Upper lobe of left lung (tissue), 4 donors: Measurements from ENCODE around the gene DAD1.

ENCODE experiments used
- CTCF ChIP-seq, 6 experiments: fragments of 450-650 bp in 4 of 6; fragments of 200-600 bp in 2 of 6; sonication (generic) in 2 of 6; IDR thresholded peaks; one replicate each; pipeline ENCODE4 v1.5.1; 2016 to 2019; ENCODE audit warnings: antibody characterized with exemption in 6 of 6
- EP300 ChIP-seq, 4 donors: sonication (generic); formaldehyde crosslinking; IDR thresholded peaks; one replicate each; pipeline ENCODE4 v1.5.1; 2017; ENCODE audit warnings: antibody characterized with exemption in 4 of 4, control low read depth in 2 of 4
- POLR2A ChIP-seq, 4 donors: fragments of 450-650 bp; IDR thresholded peaks; one replicate each; pipeline ENCODE4 v1.5.1; 2016 to 2017; ENCODE audit warnings: antibody characterized with exemption in 4 of 4, mild to moderate bottlenecking in 2 of 4
- POLR2AphosphoS5 ChIP-seq, 2 donors: sonication (generic); formaldehyde crosslinking; IDR thresholded peaks; one replicate each; pipeline ENCODE4 v1.5.1; 2017; ENCODE audit warnings: antibody characterized with exemption in 2 of 2

DNA sequence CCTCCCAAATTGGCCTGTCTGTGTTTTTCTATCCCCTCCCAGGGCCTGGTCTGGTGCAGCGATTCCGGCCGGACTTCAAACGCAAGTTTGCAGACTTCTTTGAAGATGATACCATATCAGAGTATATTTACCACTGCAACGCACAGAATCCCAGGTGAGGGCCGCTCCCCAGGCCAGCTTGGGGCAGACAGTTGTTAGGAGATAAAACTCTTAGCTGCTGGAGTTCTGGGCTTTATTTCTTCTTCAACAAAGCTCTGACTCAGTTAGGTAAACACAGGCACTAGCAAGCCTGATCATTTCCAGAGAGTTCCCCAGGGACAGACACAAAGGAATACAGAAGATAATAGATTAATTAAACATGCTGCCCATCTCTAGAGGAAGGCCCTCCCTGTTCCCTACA is 17.4 kb upstream of the DAD1 start:
- TF ChIP-seq POLR2AphosphoS5 (IDR thresholded peaks at IDR 0.05) (no peak), CTCF (IDR thresholded peaks at IDR 0.05) (no peak), EP300 (IDR thresholded peaks at IDR 0.05) (no peak), POLR2A (IDR thresholded peaks at IDR 0.05) (no peak)
